GM19025 (cell line): ENCODE measurements around the gene TMEM134.

ENCODE experiments used
- ATAC-seq: cut with Tn5 transposase; IDR thresholded peaks from one replicate; pipeline ENCODE4 v1.9.1; 2021; ENCODE audit warnings: mild to moderate bottlenecking, low read depth, moderate library complexity; ENCODE audit not compliant: unreplicated experiment

The TMEM134 gene

GRCh38 chr11:67463680-67464410 lies 5.2 kb downstream of the TMEM134 start:
- ATAC-seq = no peak

GRCh38 chr11:67463186-67463585 lies 5.9 kb downstream of the TMEM134 start:
- no peak for ATAC-seq

GRCh38 chr11:67458266-67458665 lies 10.8 kb downstream of the TMEM134 start:
- ATAC-seq = no peak

GRCh38 chr11:67457453-67457852 lies 11.6 kb downstream of the TMEM134 start:
- ATAC-seq = no peak

GRCh38 chr11:67456068-67456705 lies 12.9 kb downstream of the TMEM134 start:
- ATAC-seq = no peak

- no peak for ATAC-seq
Observed at GRCh38 chr11:67455054-67455453, 14.0 kb downstream of the TMEM134 start, which contains the start of gene CABP4. Gene CABP4, plus strand, starts transcription at chr11:67455354. Its CDS starts 70 bp downstream, at chr11:67455424.

- no peak for ATAC-seq
Observed at GRCh38 chr11:67453816-67454732, 15.0 kb downstream of the TMEM134 start.

GRCh38 chr11:67452141-67452952 lies 16.7 kb downstream of the TMEM134 start, which contains the start of gene GPR152:
Gene GPR152, minus strand, starts transcription at chr11:67452729. Its CDS starts 5 bp downstream, at chr11:67452724.
- no peak for ATAC-seq

- ATAC-seq = no peak
Observed at GRCh38 chr11:67451658-67451976, 17.4 kb downstream of the TMEM134 start.

- ATAC-seq = no peak
Observed at GRCh38 chr11:67450796-67451657, 18.0 kb downstream of the TMEM134 start.

GRCh38 chr11:67449116-67449844 lies 19.8 kb downstream of the TMEM134 start:
- ATAC-seq = no peak

GRCh38 chr11:67448220-67448609 lies 20.8 kb downstream of the TMEM134 start:
- no peak for ATAC-seq

- ATAC-seq = no peak
Observed at GRCh38 chr11:67445515-67445914, 23.5 kb downstream of the TMEM134 start.

GRCh38 chr11:67442504-67443404 lies 26.3 kb downstream of the TMEM134 start:
- no peak for ATAC-seq

- ATAC-seq = no peak
Observed at GRCh38 chr11:67441731-67442351, 27.2 kb downstream of the TMEM134 start.

GRCh38 chr11:67441098-67441563 lies 27.9 kb downstream of the TMEM134 start:
- ATAC-seq = no peak
